GM12872 (cell line): ENCODE data around the gene DUSP2.

Experiments
- CTCF ChIP-seq: IDR thresholded peaks from 3 replicates; pipeline ENCODE4 v1.5.1; 2011; ENCODE audit warnings: low read depth, mild to moderate bottlenecking, low read length, moderate library complexity; ENCODE audit not compliant: insufficient read depth

Gene DUSP2

GRCh38 chr2:96097441-96097840, 47.8 kb downstream of the DUSP2 start:
- TF ChIP-seq CTCF, result no peak

- TF ChIP-seq CTCF, result no peak
Measured at GRCh38 chr2:96095116-96095636, 50.1 kb downstream of the DUSP2 start.

- TF ChIP-seq CTCF, result no peak
Measured at GRCh38 chr2:96093528-96093927, 51.7 kb downstream of the DUSP2 start.
